Activated CD4-positive, alpha-beta memory T cell treated with anti-CD3 and anti-CD28 coated beads for 36 hours (primary cell): ENCODE data around the gene NATD1. TPM values are rescaled to one million over a fixed set of nuclear protein-coding genes. Genes with fewer than 3 reads are reported as not detected.

Experiments
- CTCF ChIA-PET: fragments of 350-600 bp; sonication (Branson Sonifier 250); formaldehyde crosslinking; loops from one replicate; lab custom pipeline; 2021; ENCODE audit warnings: antibody characterized with exemption, inconsistent platforms; lab: Charles Lee
- POLR2A ChIA-PET: fragments of 350-600 bp; sonication (Branson Sonifier 250); formaldehyde crosslinking; loops from one replicate; lab custom pipeline; 2021; ENCODE audit warnings: antibody characterized with exemption; lab: Charles Lee
- DNase-seq: peaks from one replicate; pipeline ENCODE4 v3.0.0-alpha.2; 2020
- H3K27ac Mint-ChIP-seq: one replicate; pipeline ENCODE4 v1.8.0; 2021; ENCODE audit warnings: mixed read lengths
- H3K27me3 Mint-ChIP-seq: one replicate; pipeline ENCODE4 v1.8.0; 2021; ENCODE audit warnings: mixed read lengths
- H3K36me3 Mint-ChIP-seq: one replicate; pipeline ENCODE4 v1.8.0; 2021; ENCODE audit warnings: mixed read lengths
- H3K4me1 Mint-ChIP-seq: one replicate; pipeline ENCODE4 v1.8.0; 2021; ENCODE audit warnings: low read depth, mixed read lengths
- H3K4me3 Mint-ChIP-seq: one replicate; pipeline ENCODE4 v1.8.0; 2021; ENCODE audit warnings: mild to moderate bottlenecking, mixed read lengths
- H3K9me3 Mint-ChIP-seq: one replicate; pipeline ENCODE4 v1.8.0; 2021; ENCODE audit warnings: mixed read lengths
- intact Hi-C: fragments of 100-400 bp; cut with micrococcal nuclease; formaldehyde crosslinking; loops from one replicate; pipeline ENCODE4 v1.15.1; 2023
- total RNA-seq, 2 experiments: library from RNA; stranded (reverse); gene quantifications; one replicate each; pipeline ENCODE4 v1.2.3, GENCODE V29; 2021

The NATD1 gene, protein sequence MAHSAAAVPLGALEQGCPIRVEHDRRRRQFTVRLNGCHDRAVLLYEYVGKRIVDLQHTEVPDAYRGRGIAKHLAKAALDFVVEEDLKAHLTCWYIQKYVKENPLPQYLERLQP
- total RNA-seq = 1 to 10 TPM; 3.0 to 3.2 TPM

DNA sequence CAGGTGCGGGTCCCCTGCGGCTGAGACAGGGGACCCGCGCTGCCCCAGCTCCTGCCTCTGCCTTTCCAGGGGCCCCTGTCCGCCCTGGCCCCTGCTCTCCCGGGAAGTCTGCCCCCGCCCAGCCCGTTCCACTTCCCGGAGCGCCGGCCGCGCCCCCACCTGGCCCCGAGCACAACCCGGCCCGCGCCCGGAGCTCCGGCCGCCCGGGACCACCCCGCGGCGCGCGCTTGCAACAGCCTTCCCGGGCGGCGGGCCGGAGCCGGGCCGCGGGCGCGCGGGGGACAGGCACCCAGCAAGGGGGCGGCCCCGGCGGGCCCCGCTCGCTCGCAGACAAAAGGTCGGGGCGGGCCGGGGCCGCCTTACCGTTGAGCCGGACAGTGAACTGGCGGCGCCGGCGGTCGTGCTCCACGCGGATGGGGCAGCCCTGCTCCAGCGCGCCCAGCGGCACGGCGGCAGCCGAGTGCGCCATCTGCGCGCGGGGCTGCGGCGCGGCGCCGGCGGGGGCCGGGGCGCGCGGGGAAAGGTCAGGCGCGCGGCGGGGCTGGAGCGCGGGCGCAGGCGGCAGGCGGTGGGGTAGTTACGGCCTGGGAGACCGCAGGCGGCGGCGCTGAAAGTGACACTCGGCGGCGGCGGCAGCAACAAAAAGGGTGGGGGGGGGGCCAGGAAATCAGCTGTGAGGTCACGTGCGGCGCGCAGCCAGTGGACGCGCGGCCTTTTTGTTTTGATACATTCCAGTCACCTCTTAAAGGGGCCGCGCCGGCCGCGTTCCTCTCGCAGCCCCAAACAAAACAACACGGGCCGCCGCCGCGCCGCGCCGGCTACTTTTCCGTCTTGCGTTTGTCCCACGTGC lies at the start of gene NATD1:
Gene NATD1 (minus strand): TSS at position 615 of the 850 bp plus-strand sequence. CDS start 146 bp downstream, at position 469.
- CTCF ChIA-PET = interaction anchor here (1.6 kb wide), 1 partner anchor 27 kb away, joined by 7 read pairs; no protein-coding TSS in a partner anchor
- no peaks in the 10 kb centered on the region for H3K36me3 Mint-ChIP-seq
- peak; percentile 86 for DNase-seq
- no peaks in the 10 kb centered on the region for H3K9me3 Mint-ChIP-seq
- peak within 1 kb of the TSS; percentile 81 for H3K4me3 Mint-ChIP-seq
- peak within 1 kb of the TSS; percentile 38 for H3K27ac Mint-ChIP-seq
- intact Hi-C loops = loop anchor here (1.0 to 2.0 kb wide), 2 partner anchors 35 to 38 kb away; partner anchors contain the start of gene TMEM11
- POLR2A ChIA-PET = interaction anchor here (0.6 to 0.9 kb wide), 2 partner anchors 40 to 210 kb away, joined by 3 read pairs; no protein-coding TSS in a partner anchor
- H3K4me1 Mint-ChIP-seq = peaks cover 14% of the 10 kb centered on the region
- H3K27me3 Mint-ChIP-seq = no peaks in the 10 kb centered on the region

GRCh38 chr17:21301593-21302550 lies 48.7 kb upstream of the NATD1 start:
- no peaks in the 10 kb centered on the region for H3K4me1 Mint-ChIP-seq
- H3K9me3 Mint-ChIP-seq = no peaks in the 10 kb centered on the region
- H3K36me3 Mint-ChIP-seq = peaks cover 50% of the 10 kb centered on the region
- intact Hi-C loops = no loop called here
- POLR2A ChIA-PET = no interaction called here
- no peak for DNase-seq
- no peak overlapping the region for H3K4me3 Mint-ChIP-seq
- CTCF ChIA-PET = no interaction called here
- no peaks in the 10 kb centered on the region for H3K27me3 Mint-ChIP-seq
- no peak overlapping the region for H3K27ac Mint-ChIP-seq

DNA sequence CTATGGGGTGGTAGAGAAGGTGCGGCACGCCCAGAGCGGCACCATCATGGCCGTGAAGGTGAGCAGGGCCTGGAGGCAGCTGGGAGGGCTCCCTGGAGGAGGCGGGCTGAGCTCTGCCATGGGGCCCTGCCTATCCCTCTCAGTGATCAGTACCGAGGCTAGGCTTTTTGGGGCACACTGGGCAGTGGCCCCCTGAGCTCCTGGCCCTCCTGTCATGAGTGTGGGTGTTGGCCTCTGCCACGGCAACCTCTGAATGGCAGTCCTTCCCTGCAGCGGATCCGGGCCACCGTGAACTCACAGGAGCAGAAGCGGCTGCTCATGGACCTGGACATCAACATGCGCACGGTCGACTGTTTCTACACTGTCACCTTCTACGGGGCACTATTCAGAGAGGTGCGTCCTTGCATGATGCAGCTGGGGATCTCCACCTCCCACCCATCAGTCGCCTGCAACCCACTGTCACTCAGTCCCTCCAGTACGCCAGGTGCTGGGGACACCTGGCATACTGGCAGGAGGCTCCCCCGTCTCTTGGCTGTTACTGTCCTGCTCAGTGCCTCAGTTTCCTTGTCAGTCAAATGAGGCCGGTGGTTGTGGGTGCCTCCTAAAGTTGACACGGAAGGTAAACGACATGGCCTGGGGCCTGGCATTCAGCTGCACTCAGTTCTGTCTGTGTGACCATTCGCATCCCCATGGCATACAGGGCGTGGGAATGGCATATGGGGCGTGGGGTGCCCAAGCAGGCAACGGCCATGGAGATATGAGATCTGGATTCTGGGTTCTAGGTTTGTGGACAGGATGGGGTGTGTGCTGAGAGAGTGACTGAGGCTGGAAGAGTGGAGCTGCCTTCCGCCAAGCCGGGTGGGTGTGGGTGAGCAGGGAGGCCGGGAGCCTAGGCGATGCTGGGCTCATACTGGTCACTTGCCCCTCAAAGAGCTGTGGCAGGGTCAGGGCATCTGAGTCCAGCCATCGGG lies 47.7 kb upstream of the NATD1 start:
- no peak overlapping the region for H3K27ac Mint-ChIP-seq
- POLR2A ChIA-PET = no interaction called here
- CTCF ChIA-PET = no interaction called here
- no peaks in the 10 kb centered on the region for H3K9me3 Mint-ChIP-seq
- intact Hi-C loops = no loop called here
- peaks cover 46% of the 10 kb centered on the region for H3K36me3 Mint-ChIP-seq
- H3K4me3 Mint-ChIP-seq = no peak overlapping the region
- no peaks in the 10 kb centered on the region for H3K4me1 Mint-ChIP-seq
- no peaks in the 10 kb centered on the region for H3K27me3 Mint-ChIP-seq
- no peak for DNase-seq

GRCh38 chr17:21299981-21300600 lies 46.9 kb upstream of the NATD1 start:
- no peak for DNase-seq
- Mint-ChIP-seq H3K4me1 (peaks cover under 1% of the 10 kb centered on the region), H3K36me3 (peaks cover 40% of the 10 kb centered on the region), H3K27me3 (no peaks in the 10 kb centered on the region), H3K4me3 (no peak overlapping the region), H3K27ac (no peak overlapping the region), H3K9me3 (no peaks in the 10 kb centered on the region)
- intact Hi-C loops = no loop called here
- ChIA-PET CTCF (interaction anchor here (0.8 kb wide), 1 partner anchor 12 kb away, joined by 4 read pairs; no protein-coding TSS in a partner anchor), POLR2A (no interaction called here)

DNA sequence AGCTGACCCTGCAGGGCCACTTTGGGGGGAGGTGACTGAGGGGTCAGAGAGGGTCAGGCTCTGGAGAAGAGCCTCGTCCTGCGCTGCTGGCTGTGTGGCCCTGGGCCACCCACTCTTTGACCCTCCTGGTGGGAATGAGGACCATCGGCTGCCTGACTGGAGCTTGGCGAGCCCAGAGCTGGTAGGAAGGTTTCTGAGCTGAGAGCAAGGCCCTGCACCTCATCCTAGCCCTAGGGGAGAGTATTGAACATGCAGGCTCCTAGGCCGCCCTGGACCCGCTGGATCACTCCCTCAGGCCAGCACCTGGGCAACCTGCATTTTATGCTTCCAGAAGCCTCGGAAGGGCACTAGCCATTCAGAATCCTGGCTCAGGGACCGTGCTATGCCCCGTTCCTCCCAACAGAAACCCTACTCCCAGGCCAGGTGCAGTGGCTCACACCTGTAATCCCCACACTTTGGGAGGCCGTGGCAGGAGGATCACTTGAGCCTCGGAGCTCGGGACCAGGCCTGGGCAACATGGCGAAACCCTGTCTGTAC lies 45.8 kb upstream of the NATD1 start:
- H3K27ac Mint-ChIP-seq = no peak overlapping the region
- ChIA-PET CTCF (interaction anchor here (0.6 to 0.8 kb wide), 3 partner anchors 11 to 78 kb away, joined by 3 to 4 read pairs (median 3); no protein-coding TSS in a partner anchor), POLR2A (no interaction called here)
- peaks cover 10% of the 10 kb centered on the region for H3K4me1 Mint-ChIP-seq
- peaks cover 3% of the 10 kb centered on the region for H3K9me3 Mint-ChIP-seq
- H3K4me3 Mint-ChIP-seq = no peak overlapping the region
- intact Hi-C loops = no loop called here
- no peak for DNase-seq
- H3K27me3 Mint-ChIP-seq = no peaks in the 10 kb centered on the region
- peaks cover 41% of the 10 kb centered on the region for H3K36me3 Mint-ChIP-seq

- Mint-ChIP-seq H3K4me3 (no peak overlapping the region), H3K9me3 (peaks cover 3% of the 10 kb centered on the region), H3K27ac (no peak overlapping the region), H3K4me1 (peaks cover 11% of the 10 kb centered on the region), H3K27me3 (no peaks in the 10 kb centered on the region), H3K36me3 (peaks cover 35% of the 10 kb centered on the region)
- ChIA-PET CTCF (interaction anchor here (0.6 kb wide), 3 partner anchors 30 to 176 kb away, joined by 3 read pairs; no protein-coding TSS in a partner anchor), POLR2A (no interaction called here)
- DNase-seq = no peak
- intact Hi-C loops = no loop called here
Measured at GRCh38 chr17:21298056-21298982, 45.1 kb upstream of the NATD1 start.

DNA sequence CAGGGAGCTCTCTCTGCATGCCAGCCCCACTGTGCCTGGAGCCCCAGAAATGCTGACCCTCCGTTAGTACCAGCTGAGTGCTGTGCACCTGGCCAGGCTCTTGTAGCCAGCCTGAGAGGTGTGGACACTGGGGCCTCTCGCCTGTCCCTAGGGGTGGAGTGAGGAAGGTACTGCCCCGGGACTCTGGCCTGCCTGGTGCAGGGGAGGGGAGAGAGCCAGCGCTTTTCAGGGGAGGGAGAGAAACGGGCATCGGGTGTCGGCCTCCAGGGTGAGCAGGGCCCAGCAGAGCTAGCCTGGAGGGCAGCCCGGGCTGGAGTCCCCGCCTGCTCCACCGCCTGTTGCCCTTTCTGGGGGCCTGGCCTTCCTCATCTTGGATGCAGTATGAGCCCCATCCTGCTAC lies 44.4 kb upstream of the NATD1 start:
- peaks cover 5% of the 10 kb centered on the region for H3K9me3 Mint-ChIP-seq
- no peak overlapping the region for H3K4me3 Mint-ChIP-seq
- intact Hi-C loops = no loop called here
- CTCF ChIA-PET = no interaction called here
- H3K36me3 Mint-ChIP-seq = peaks cover 36% of the 10 kb centered on the region
- H3K27ac Mint-ChIP-seq = no peak overlapping the region
- no peaks in the 10 kb centered on the region for H3K27me3 Mint-ChIP-seq
- peaks cover 15% of the 10 kb centered on the region for H3K4me1 Mint-ChIP-seq
- DNase-seq = no peak
- POLR2A ChIA-PET = no interaction called here

DNA sequence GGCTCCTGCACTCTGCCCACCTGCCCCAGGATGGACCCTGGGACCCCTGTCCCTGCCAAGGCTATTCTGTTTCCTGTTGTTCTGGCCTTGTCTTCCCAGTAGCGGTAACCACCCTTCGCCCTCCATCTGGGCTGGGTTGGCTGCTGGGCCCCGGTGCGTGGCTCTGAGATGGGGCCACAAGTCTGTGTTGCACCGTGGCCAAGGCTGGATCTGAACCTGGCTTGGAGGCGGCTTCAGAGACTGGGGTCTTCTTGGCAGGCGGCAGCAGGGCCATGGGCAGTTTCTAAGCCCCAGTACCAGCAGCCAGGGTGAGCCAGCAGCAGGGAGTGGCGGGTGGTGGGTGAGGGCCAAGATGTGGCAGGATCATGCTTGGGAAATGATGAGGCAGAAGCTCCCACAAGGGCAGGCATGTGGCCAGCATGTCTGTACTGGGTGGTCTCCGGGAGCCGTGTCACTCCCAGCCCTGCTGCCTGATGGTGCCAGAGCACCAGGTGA lies 43.9 kb upstream of the NATD1 start:
- no peak for DNase-seq
- Mint-ChIP-seq H3K27me3 (peaks cover 2% of the 10 kb centered on the region), H3K4me3 (no peak overlapping the region), H3K27ac (no peak overlapping the region), H3K4me1 (peaks cover 17% of the 10 kb centered on the region), H3K36me3 (peaks cover 34% of the 10 kb centered on the region), H3K9me3 (peaks cover 7% of the 10 kb centered on the region)
- ChIA-PET POLR2A (no interaction called here), CTCF (no interaction called here)
- intact Hi-C loops = no loop called here

DNA sequence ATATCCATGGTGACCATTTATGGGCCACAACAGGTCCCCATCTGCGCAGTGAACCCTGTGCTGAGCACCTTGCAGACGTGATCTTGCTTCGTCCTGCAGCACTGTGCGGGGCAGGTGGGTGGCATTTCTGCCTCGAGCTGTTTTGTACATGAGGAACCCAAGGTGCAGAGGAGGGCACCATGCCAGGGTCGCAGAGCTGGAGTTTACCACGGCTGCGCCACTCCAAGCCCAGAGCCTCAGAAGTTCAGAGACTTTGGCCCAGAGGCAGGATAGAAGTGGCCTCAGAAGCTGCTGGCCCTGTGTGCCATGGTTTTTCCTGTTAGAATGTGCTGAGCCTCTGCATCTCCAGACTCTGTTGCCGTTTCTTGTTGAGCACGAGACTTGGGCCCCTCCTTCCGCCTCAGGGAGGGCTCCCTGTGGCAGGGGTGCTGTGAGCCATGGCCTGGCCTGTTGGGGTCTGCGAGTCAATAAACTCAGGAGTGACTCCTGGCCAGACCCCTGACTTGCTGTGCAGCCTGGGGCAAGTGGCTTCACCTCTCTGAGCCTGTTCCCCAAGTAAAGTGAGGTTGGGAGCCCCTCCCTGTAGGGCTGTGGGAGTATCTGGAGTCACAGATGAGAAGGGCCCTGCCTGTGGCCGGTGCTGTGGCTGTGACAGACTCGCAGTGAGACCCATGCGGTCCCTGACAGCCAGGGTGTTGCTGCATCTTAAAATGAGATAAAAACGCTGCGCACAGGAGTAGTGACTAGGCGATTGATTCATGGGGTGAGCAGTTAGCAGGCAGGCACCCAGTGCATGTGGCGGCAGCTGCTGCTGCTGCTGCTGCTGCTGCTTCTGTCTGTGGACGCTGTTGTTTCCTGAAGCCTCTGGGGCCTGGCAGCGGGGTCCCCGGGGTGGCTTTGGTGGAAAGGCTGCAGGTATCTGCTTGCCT lies 43.2 kb upstream of the NATD1 start:
- CTCF ChIA-PET = no interaction called here
- DNase-seq = no peak
- Mint-ChIP-seq H3K27ac (no peak overlapping the region), H3K4me3 (no peak overlapping the region), H3K4me1 (peaks cover 20% of the 10 kb centered on the region), H3K9me3 (peaks cover 7% of the 10 kb centered on the region), H3K36me3 (peaks cover 35% of the 10 kb centered on the region), H3K27me3 (peaks cover 2% of the 10 kb centered on the region)
- POLR2A ChIA-PET = no interaction called here
- intact Hi-C loops = no loop called here
